ENCODE results near the gene CLMN. TPM values are rescaled to one million over a fixed set of nuclear protein-coding genes. Genes with fewer than 3 reads are reported as not detected.

Gene CLMN
- total and polyA plus RNA-seq, 2 experiments from 2014 or later: 3.2 to 5.7 TPM

DNA sequence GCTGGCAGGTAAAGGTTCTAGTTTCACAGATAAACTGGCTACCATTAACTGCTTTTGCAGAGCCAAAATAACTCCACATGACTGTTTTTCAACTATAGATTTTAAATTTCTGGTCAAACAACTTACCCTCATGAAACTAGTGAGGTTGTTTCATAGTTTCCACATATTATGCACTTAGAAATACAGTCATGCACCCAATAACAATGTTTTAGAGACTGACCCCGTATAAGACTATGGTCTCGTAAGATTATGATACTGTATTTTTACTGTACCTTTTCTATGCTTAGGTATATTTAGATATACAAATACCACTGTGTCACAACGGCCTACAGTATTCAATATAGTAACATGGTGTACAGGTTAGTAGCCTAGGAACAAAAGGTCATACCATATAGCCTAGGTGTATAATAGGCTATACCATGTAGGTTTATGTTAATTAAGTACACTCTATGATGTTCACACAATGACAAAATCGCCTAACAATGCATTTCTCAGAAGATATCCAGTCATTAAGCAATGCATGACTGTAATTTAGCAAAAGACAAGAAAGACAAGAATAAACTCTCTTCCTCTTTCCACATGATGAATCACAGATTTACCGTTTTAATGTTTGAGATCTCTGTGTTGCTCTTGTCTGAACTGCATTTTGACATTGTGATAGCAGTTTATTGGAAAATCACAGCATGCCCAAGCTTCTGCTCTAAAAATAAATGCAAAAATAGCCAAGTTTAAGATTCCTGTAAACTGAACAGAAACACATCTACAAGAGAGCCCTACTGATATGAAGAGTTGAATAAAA, 179.4 kb downstream of the CLMN start:
- no peaks in the 10 kb centered on the region for H3K36me3 ChIP-seq (ENCODE audit: insufficient read depth)
- peak overlapping the region; percentile 37 for H3K4me2 ChIP-seq
- ATAC-seq (no peak), DNase-seq (ENCODE audit: low spot score) (no peak)
- H3K79me2 ChIP-seq (replicated peaks; ENCODE audit: insufficient read depth): peaks cover 93% of the 10 kb centered on the region
- Mint-ChIP-seq H3K9me3 (peaks cover 7% of the 10 kb centered on the region), H3K27ac (peak overlapping the region; percentile 3; the same call in 1 of the 2 replicates), H3K27me3 (ENCODE audit: insufficient read depth, low read depth, poor library complexity) (no peaks in the 10 kb centered on the region), H3K36me3 (ENCODE audit: low read depth) (peaks cover 8% of the 10 kb centered on the region; the same call in 2 of the 3 replicates), H3K4me3 (no peak overlapping the region), H3K4me1 (peaks cover 65% of the 10 kb centered on the region)
- H3K9me2 ChIP-seq (ENCODE audit: insufficient read depth): no peaks in the 10 kb centered on the region
- TF ChIP-seq EZH2 (IDR thresholded peaks at IDR 0.05; ENCODE audit: low read depth, unreplicated experiment) (no peak), ZNF462 (CRISPR knock-in tag; IDR thresholded peaks at IDR 0.05) (no peak), EZH2phosphoT487 (IDR thresholded peaks at IDR 0.05; ENCODE audit: unreplicated experiment) (no peak), REST (IDR thresholded peaks at IDR 0.05; ENCODE audit: unreplicated experiment) (no peak), CREB1 (CRISPR knock-in tag; IDR thresholded peaks at IDR 0.05; ENCODE audit: low read depth) (no peak), JUNB (IDR thresholded peaks at IDR 0.05; ENCODE audit: unreplicated experiment) (no peak), NANOG (IDR thresholded peaks at IDR 0.05; ENCODE audit: borderline replicate concordance) (no peak), POLR2AphosphoS5 (IDR thresholded peaks at IDR 0.05; ENCODE audit: low read depth) (no peak), STAT1 (IDR thresholded peaks at IDR 0.05; ENCODE audit: unreplicated experiment) (no peak), ZNF114 (CRISPR knock-in tag; IDR thresholded peaks at IDR 0.05) (no peak), ZNF331 (CRISPR knock-in tag; IDR thresholded peaks at IDR 0.05; ENCODE audit: low read depth) (no peak), CTCF (conservative IDR thresholded peaks at IDR 0.05; ENCODE audit: low read depth in 2 of 2) (no peak), ETS1 (IDR thresholded peaks at IDR 0.05) (no peak)
- no peak overlapping the region; the same call in 1 of the 2 replicates for H3K27ac ChIP-seq (ENCODE audit: low read depth)
- no peak overlapping the region for H2AFZ ChIP-seq
- H3K4me1 ChIP-seq (ENCODE audit: insufficient read depth): peaks cover 70% of the 10 kb centered on the region
- no peaks in the 10 kb centered on the region for H3F3A ChIP-seq (replicated peaks; ENCODE audit: low read depth)
- H3K27me3 ChIP-seq (ENCODE audit: insufficient read depth): no peaks in the 10 kb centered on the region
- H3K4me3 ChIP-seq: no peak overlapping the region
- peaks cover 3% of the 10 kb centered on the region for H4K20me1 ChIP-seq (replicated peaks; ENCODE audit: insufficient read depth)
